OCI-LY7 (cell line): ENCODE data around the gene VOPP1. TPM values are rescaled to one million over a fixed set of nuclear protein-coding genes. Genes with fewer than 3 reads are reported as not detected.
"Not testable (repeated sequence)": the region's sequence is repeated elsewhere in the genome, so short reads cannot be mapped to it uniquely, and the experiment has no call there.

Experiments used
- BruUV-seq: library from RNA; stranded (reverse); fragments of 400-500 nt; replicated peaks from 2 replicates; lab custom pipeline; 2021; lab: Mats Ljungman, UMichigan
- CTCF ChIA-PET: fragments of 300-600 bp; sonication (Branson Sonifier 250); formaldehyde crosslinking; loops from one replicate; lab custom pipeline; 2022; ENCODE audit warnings: antibody characterized with exemption; ENCODE audit not compliant: unreplicated experiment; lab: Charles Lee
- POLR2A ChIA-PET: fragments of 300-600 bp; sonication (Branson Sonifier 250); formaldehyde crosslinking; loops from one replicate; lab custom pipeline; 2022; ENCODE audit warnings: antibody characterized with exemption; lab: Charles Lee
- DNase-seq: peaks from one replicate; pipeline ENCODE4 v3.0.0-alpha.2; 2015; ENCODE audit warnings: low spot score
- H2AFZ ChIP-seq: fragments of 200-600 bp; sonication (generic), shearing (Covaris generic); 2 replicates; pipeline ENCODE4 v1.6.1; 2014; ENCODE audit warnings: mild to moderate bottlenecking, antibody characterized with exemption, low read length, moderate library complexity
- H3K27ac ChIP-seq: fragments of 200-600 bp; sonication (generic); 2 replicates; pipeline ENCODE4 v1.5.1; 2014; ENCODE audit warnings: mixed run types, low read depth, mild to moderate bottlenecking, moderate library complexity, low read length, inconsistent platforms; ENCODE audit not compliant: poor library complexity, severe bottlenecking
- H3K36me3 ChIP-seq: fragments of 200-600 bp; sonication (generic); 2 replicates; pipeline ENCODE4 v1.6.1; 2014; ENCODE audit warnings: mild to moderate bottlenecking, antibody characterized with exemption, low read length, moderate library complexity, mixed read lengths; ENCODE audit not compliant: insufficient read depth
- H3K4me1 ChIP-seq: fragments of 200-600 bp; sonication (generic); 2 replicates; pipeline ENCODE4 v1.5.1; 2014; ENCODE audit warnings: mild to moderate bottlenecking, low read length; ENCODE audit not compliant: insufficient read depth, poor library complexity, severe bottlenecking
- H3K4me2 ChIP-seq: fragments of 200-600 bp; sonication (generic); 2 replicates; pipeline ENCODE4 v1.6.1; 2014; ENCODE audit warnings: mild to moderate bottlenecking, low read length
- H3K4me3 ChIP-seq: fragments of 200-600 bp; sonication (generic); 2 replicates; pipeline ENCODE4 v1.5.1; 2014; ENCODE audit warnings: mild to moderate bottlenecking, low read depth, low read length; ENCODE audit not compliant: poor library complexity, severe bottlenecking
- H3K79me2 ChIP-seq: fragments of 200-600 bp; sonication (generic); 2 replicates; pipeline ENCODE4 v1.6.1; 2016; ENCODE audit warnings: low read depth, mild to moderate bottlenecking, low read length, moderate library complexity, mixed read lengths; ENCODE audit not compliant: insufficient read depth
- H3K9me2 ChIP-seq: fragments of 200-600 bp; sonication (generic); 2 replicates; pipeline ENCODE4 v1.6.1; 2016; ENCODE audit warnings: mild to moderate bottlenecking, low read length, mixed read lengths; ENCODE audit not compliant: insufficient read depth
- H3K9me3 ChIP-seq: fragments of 200-600 bp; sonication (generic); 2 replicates; pipeline ENCODE4 v1.6.1; 2014; ENCODE audit warnings: mild to moderate bottlenecking, mixed run types, low read length, mixed read lengths
- H4K20me1 ChIP-seq: fragments of 200-600 bp; sonication (generic); 2 replicates; pipeline ENCODE4 v1.6.1; 2014; ENCODE audit warnings: mild to moderate bottlenecking, antibody characterized with exemption, low read length, moderate library complexity, mixed read lengths; ENCODE audit not compliant: insufficient read depth
- CTCF ChIP-seq: fragments of 200-600 bp; sonication (generic); conservative IDR thresholded peaks from 2 replicates; pipeline ENCODE4 v1.5.1; 2014; ENCODE audit warnings: mild to moderate bottlenecking, antibody characterized with exemption, low read length, moderate library complexity, mixed read lengths
- EZH2phosphoT487 ChIP-seq: fragments of 200-600 bp; sonication (generic); IDR thresholded peaks from 2 replicates; pipeline ENCODE4 v1.6.1; 2018; ENCODE audit warnings: low read depth, borderline replicate concordance, mild to moderate bottlenecking, mixed run types, antibody characterized with exemption, low read length, moderate library complexity, mixed read lengths
- intact Hi-C: fragments of 100-400 bp; cut with micrococcal nuclease; formaldehyde crosslinking; loops from one replicate; pipeline ENCODE4 v1.10.0; 2022; ENCODE audit not compliant: unreplicated experiment
- total RNA-seq, 2 experiments: library from RNA; depleted of rRNA in 1 of 2; stranded (reverse); fragments of >200 nt in 1 of 2; shearing (Covaris generic) in 1 of 2; gene quantifications; 2 replicates each; pipeline ENCODE4 v1.2.3, GENCODE V29; 2014 to 2022

Gene VOPP1
- total RNA-seq, 2 experiments from 2014 or later: 68.8 to 72.1 TPM

GRCh38 chr7:55512635-55513191 lies 59.6 kb downstream of the VOPP1 start:
- Histone ChIP-seq H3K4me1 (peaks cover 96% of the 10 kb centered on the region), H2AFZ (no peak overlapping the region), H3K27ac (peak overlapping the region; percentile 77), H3K4me3 (no peak overlapping the region), H3K9me2 (no peaks in the 10 kb centered on the region), H3K79me2 (peaks cover 10% of the 10 kb centered on the region; the same call in 1 of the 2 replicates), H3K9me3 (no peaks in the 10 kb centered on the region), H4K20me1 (no peaks in the 10 kb centered on the region), H3K4me2 (peak overlapping the region; percentile 62), H3K36me3 (peaks cover 41% of the 10 kb centered on the region)
- DNase-seq: no peak
- intact Hi-C loops: no loop called here
- POLR2A ChIA-PET: interaction anchor here (0.9 to 1.1 kb wide), 2 partner anchors 11 to 21 kb away, joined by 3 to 4 read pairs; no protein-coding TSS in a partner anchor
- CTCF ChIA-PET: interaction anchor here (1.3 kb wide), 1 partner anchor 11 kb away, joined by 5 read pairs; no protein-coding TSS in a partner anchor
- BruUV-seq: no TSS peak
- no peak for TF ChIP-seq EZH2phosphoT487
- TF ChIP-seq CTCF: no peak

- BruUV-seq: no TSS peak
- peak overlapping the region; percentile 62; the same call in 1 of the 2 replicates for H3K4me2 ChIP-seq
- peaks cover 44% of the 10 kb centered on the region for H3K36me3 ChIP-seq
- CTCF ChIA-PET: no interaction called here
- H2AFZ ChIP-seq: no peak overlapping the region
- intact Hi-C loops: no loop called here
- H3K4me3 ChIP-seq: no peak overlapping the region
- no peaks in the 10 kb centered on the region for H3K9me3 ChIP-seq
- no peaks in the 10 kb centered on the region for H3K9me2 ChIP-seq
- no peak for DNase-seq
- H3K27ac ChIP-seq: peak overlapping the region; percentile 77
- peaks cover 75% of the 10 kb centered on the region for H3K4me1 ChIP-seq
- POLR2A ChIA-PET: interaction anchor here (0.6 to 2.0 kb wide), 7 partner anchors 9 to 143 kb away, joined by 3 to 10 read pairs (median 4); no protein-coding TSS in a partner anchor
- H4K20me1 ChIP-seq: no peaks in the 10 kb centered on the region
- peaks cover 10% of the 10 kb centered on the region; the same call in 1 of the 2 replicates for H3K79me2 ChIP-seq
- TF ChIP-seq EZH2phosphoT487 (no peak), CTCF (no peak)
Measured at GRCh38 chr7:55510621-55511020, 61.7 kb downstream of the VOPP1 start.

- POLR2A ChIA-PET: interaction anchor here (0.6 to 2.0 kb wide), 5 partner anchors 10 to 144 kb away, joined by 3 to 6 read pairs (median 4); no protein-coding TSS in a partner anchor
- H3K4me1 ChIP-seq: peaks cover 72% of the 10 kb centered on the region
- DNase-seq, H3K27ac ChIP-seq, intact Hi-C loops, CTCF ChIA-PET, H3K9me3 ChIP-seq, H3K9me2 ChIP-seq, H2AFZ ChIP-seq, H3K4me3 ChIP-seq, H4K20me1 ChIP-seq: not testable (repeated sequence)
- H3K4me2 ChIP-seq: 0 out of 2 replicates have a peak overlapping the region, but pooled peaks have one; percentile 33
- H3K36me3 ChIP-seq: peaks cover 40% of the 10 kb centered on the region
- H3K79me2 ChIP-seq: peaks cover 10% of the 10 kb centered on the region; the same call in 1 of the 2 replicates
- TSS peak; percentile 12 for BruUV-seq
Measured at GRCh38 chr7:55510206-55510605, 62.1 kb downstream of the VOPP1 start.
